ENCODE data around the gene MYH11.
"Not testable (repeated sequence)": the region's sequence is repeated elsewhere in the genome, so short reads cannot be mapped to it uniquely, and the experiment has no call there.

- not testable (repeated sequence) for TF ChIP-seq POLR2A, CTCF, POLR2AphosphoS5 (IDR thresholded peaks at IDR 0.05)
Measured at GRCh38 chr16:15655561-15655960, 201.3 kb downstream of the MYH11 start.

Data from breast epithelium (tissue), 3 donors.